SU-DHL-6 (cell line): ENCODE results near the gene CELSR1.
"Not testable (repeated sequence)": the region's sequence is repeated elsewhere in the genome, so short reads cannot be mapped to it uniquely, and the experiment has no call there.

Experiments
- H2AFZ ChIP-seq: fragments of 200-600 bp; sonication (generic); 2 replicates; pipeline ENCODE4 v1.6.1; 2014; ENCODE audit warnings: low read depth, mild to moderate bottlenecking, moderate library complexity, mixed read lengths, antibody characterized with exemption, low read length; ENCODE audit not compliant: severe bottlenecking
- H3F3A ChIP-seq: fragments of 200-600 bp; shearing (Covaris generic); 2 replicates; pipeline ENCODE4 v1.6.0; 2016; ENCODE audit warnings: antibody characterized with exemption, mild to moderate bottlenecking; ENCODE audit not compliant: insufficient read depth
- H3K27ac ChIP-seq: fragments of 200-600 bp; sonication (generic); 2 replicates; pipeline ENCODE4 v1.5.1; 2016; ENCODE audit warnings: low read depth, mild to moderate bottlenecking, low read length, moderate library complexity, mixed read lengths
- H3K27me3 ChIP-seq: fragments of 200-600 bp; sonication (generic), shearing (Covaris generic); 2 replicates; pipeline ENCODE4 v1.6.0; 2014; ENCODE audit warnings: mild to moderate bottlenecking, low read length
- H3K36me3 ChIP-seq: fragments of 200-600 bp; sonication (generic); 2 replicates; pipeline ENCODE4 v1.6.1; 2014; ENCODE audit warnings: mild to moderate bottlenecking, low read length, mixed read lengths
- H3K4me2 ChIP-seq: fragments of 300-600, 200-600 bp; shearing (Covaris generic), sonication (generic); 2 replicates; pipeline ENCODE4 v1.6.0; 2014; ENCODE audit warnings: low read length, low read depth, mild to moderate bottlenecking; ENCODE audit not compliant: poor library complexity, severe bottlenecking
- H3K4me3 ChIP-seq: fragments of 200-600 bp; sonication (generic); 2 replicates; pipeline ENCODE4 v1.5.1; 2014; ENCODE audit warnings: antibody characterized with exemption, low read length, mild to moderate bottlenecking, mixed read lengths; ENCODE audit not compliant: insufficient read depth, poor library complexity, severe bottlenecking
- H3K79me2 ChIP-seq: fragments of 200-600 bp; sonication (generic); 2 replicates; pipeline ENCODE4 v1.6.1; 2014; ENCODE audit warnings: mild to moderate bottlenecking, low read length, moderate library complexity; ENCODE audit not compliant: insufficient read depth
- H3K9ac ChIP-seq: fragments of 200-600 bp; sonication (generic); 2 replicates; pipeline ENCODE4 v1.7.0; 2014; ENCODE audit warnings: mild to moderate bottlenecking, low read length
- H3K9me2 ChIP-seq: fragments of 200-600 bp; sonication (generic); replicated peaks from 2 replicates; pipeline ENCODE4 v1.6.1; 2014; ENCODE audit warnings: low read length; ENCODE audit not compliant: insufficient read depth
- H3K9me3 ChIP-seq: fragments of 200-600 bp; sonication (generic); 2 replicates; pipeline ENCODE4 v1.6.1; 2014; ENCODE audit warnings: low read length, mixed read lengths; ENCODE audit not compliant: insufficient read depth
- H4K20me1 ChIP-seq: fragments of 200-600 bp; sonication (generic); 2 replicates; pipeline ENCODE4 v1.6.1; 2014; ENCODE audit warnings: low read depth, mild to moderate bottlenecking, antibody characterized with exemption, low read length, moderate library complexity, mixed read lengths
- EZH2phosphoT487 ChIP-seq: fragments of 200-600 bp; sonication (generic), shearing (Covaris generic); conservative IDR thresholded peaks from 2 replicates; pipeline ENCODE4 v1.6.1; 2018; ENCODE audit warnings: mild to moderate bottlenecking, antibody characterized with exemption, low read length, moderate library complexity, mixed read lengths
- TF ChIP-seq, protein P1 (sequence below): fragments of 200-600 bp; sonication (generic); IDR thresholded peaks from one replicate; pipeline ENCODE4 v1.5.1; 2017; ENCODE audit warnings: antibody characterized with exemption, mild to moderate bottlenecking, low read length, moderate library complexity; ENCODE audit not compliant: insufficient read depth, poor library complexity, severe bottlenecking

CELSR1 gene

DNA sequence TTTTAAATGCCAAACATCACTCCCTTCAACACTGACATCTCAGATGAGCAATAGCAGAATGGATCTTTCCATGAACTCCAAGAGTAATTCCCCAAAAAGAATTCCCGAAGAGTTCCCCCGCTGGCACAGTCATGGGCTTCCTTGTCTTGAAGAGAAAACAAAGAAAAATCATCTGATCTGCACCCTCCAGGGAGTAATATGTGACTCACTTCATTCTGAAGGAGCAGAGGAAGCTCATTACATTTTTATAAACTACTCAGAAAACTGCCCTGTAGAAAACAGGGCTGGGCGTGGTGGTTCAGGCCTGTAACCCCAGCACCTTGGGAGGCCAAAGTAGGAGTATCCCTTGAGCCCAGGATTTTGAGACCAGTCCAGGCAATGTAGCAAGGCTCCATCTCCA lies 35.7 kb downstream of the CELSR1 start:
- no peaks in the 10 kb centered on the region for H3K9me2 ChIP-seq
- H3K27ac ChIP-seq = no peak overlapping the region
- no peak overlapping the region for H3K4me3 ChIP-seq
- H2AFZ ChIP-seq = no peak overlapping the region
- no peak for TF ChIP-seq EZH2phosphoT487
- TF ChIP-seq, protein P1, sequence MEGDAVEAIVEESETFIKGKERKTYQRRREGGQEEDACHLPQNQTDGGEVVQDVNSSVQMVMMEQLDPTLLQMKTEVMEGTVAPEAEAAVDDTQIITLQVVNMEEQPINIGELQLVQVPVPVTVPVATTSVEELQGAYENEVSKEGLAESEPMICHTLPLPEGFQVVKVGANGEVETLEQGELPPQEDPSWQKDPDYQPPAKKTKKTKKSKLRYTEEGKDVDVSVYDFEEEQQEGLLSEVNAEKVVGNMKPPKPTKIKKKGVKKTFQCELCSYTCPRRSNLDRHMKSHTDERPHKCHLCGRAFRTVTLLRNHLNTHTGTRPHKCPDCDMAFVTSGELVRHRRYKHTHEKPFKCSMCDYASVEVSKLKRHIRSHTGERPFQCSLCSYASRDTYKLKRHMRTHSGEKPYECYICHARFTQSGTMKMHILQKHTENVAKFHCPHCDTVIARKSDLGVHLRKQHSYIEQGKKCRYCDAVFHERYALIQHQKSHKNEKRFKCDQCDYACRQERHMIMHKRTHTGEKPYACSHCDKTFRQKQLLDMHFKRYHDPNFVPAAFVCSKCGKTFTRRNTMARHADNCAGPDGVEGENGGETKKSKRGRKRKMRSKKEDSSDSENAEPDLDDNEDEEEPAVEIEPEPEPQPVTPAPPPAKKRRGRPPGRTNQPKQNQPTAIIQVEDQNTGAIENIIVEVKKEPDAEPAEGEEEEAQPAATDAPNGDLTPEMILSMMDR = no peak
- no peaks in the 10 kb centered on the region for H3K27me3 ChIP-seq
- no peaks in the 10 kb centered on the region for H4K20me1 ChIP-seq
- H3K4me2 ChIP-seq = no peak overlapping the region
- H3F3A ChIP-seq = no peaks in the 10 kb centered on the region
- no peaks in the 10 kb centered on the region for H3K79me2 ChIP-seq
- H3K9ac ChIP-seq = no peak overlapping the region
- no peaks in the 10 kb centered on the region for H3K36me3 ChIP-seq
- H3K9me3 ChIP-seq = no peaks in the 10 kb centered on the region

DNA sequence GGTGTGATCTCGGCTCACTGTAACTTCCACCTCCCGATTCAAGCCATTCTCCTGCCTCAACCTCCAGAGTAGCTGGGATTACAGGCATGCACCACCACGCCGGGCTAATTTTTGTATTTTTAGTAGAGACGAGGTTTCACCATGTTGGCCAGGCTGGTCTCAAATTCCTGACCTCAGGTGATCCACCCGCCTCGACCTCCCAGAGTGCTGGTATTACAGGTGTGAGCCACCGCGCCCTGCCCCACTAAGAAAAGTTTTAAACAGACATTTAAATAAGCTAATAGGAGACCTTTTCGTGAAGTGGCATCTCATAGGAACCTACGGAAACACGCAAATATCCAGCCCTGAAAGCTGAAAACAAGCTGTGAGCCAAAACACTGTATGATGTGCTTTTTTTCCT lies 36.2 kb downstream of the CELSR1 start:
- H2AFZ ChIP-seq, H3K4me2 ChIP-seq, H3K27ac ChIP-seq, H3K9me2 ChIP-seq, H3K9me3 ChIP-seq, H3K36me3 ChIP-seq, H3K9ac ChIP-seq, H3K27me3 ChIP-seq, H3K4me3 ChIP-seq, H3F3A ChIP-seq, H4K20me1 ChIP-seq, H3K79me2 ChIP-seq: not testable (repeated sequence)

DNA sequence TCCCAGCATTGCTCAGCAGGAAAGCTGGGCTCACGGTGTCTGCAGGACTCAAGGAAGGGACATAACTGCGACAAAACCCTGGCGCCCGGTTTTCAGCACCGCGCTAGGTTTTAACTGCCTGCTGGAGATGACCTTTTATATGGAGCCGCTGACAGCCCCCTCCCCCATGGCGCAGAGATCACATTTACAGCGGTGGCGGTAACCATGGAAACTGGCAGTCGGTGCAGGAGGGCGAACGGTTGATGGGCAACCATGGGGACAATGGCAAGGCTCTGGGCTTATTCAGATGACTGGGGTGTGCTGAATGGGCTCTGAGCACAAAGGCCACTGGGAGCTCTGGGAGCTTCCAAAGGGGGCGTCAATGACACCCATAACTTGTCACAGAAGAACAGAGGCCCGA lies 37.2 kb downstream of the CELSR1 start:
- H3K4me2 ChIP-seq = no peak overlapping the region
- no peaks in the 10 kb centered on the region for H3F3A ChIP-seq
- no peak for TF ChIP-seq EZH2phosphoT487
- TF ChIP-seq, protein P1 = no peak
- H3K9me3 ChIP-seq = no peaks in the 10 kb centered on the region
- no peaks in the 10 kb centered on the region for H3K27me3 ChIP-seq
- H2AFZ ChIP-seq = no peak overlapping the region
- H3K9ac ChIP-seq = no peak overlapping the region
- no peaks in the 10 kb centered on the region for H4K20me1 ChIP-seq
- H3K27ac ChIP-seq = no peak overlapping the region
- H3K9me2 ChIP-seq = no peaks in the 10 kb centered on the region
- H3K36me3 ChIP-seq = no peaks in the 10 kb centered on the region
- no peak overlapping the region for H3K4me3 ChIP-seq
- no peaks in the 10 kb centered on the region for H3K79me2 ChIP-seq

DNA sequence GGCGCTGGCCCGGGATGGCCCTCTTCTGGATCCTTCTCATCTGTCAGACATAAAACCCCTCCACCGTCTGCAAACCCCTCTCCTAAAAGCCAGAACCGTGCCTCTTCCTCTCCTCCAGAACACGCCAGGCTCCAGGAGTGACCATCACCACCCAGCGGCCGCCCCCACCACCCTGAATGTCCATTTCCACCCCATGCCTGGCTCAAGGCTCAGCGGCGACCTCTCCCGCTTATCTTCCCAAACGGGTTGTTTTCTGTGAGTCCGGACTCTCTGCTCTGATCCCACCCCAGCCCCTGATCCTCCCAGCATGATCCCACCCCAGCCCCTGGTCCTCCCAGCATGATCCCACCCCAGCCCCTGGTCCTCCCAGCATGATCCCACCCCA lies 37.6 kb downstream of the CELSR1 start:
- TF ChIP-seq EZH2phosphoT487 = no peak
- TF ChIP-seq, protein P1 = no peak
- H3K4me3 ChIP-seq = no peak overlapping the region
- H4K20me1 ChIP-seq = no peaks in the 10 kb centered on the region
- no peaks in the 10 kb centered on the region for H3K9me2 ChIP-seq
- H3K9ac ChIP-seq = no peak overlapping the region
- no peaks in the 10 kb centered on the region for H3K36me3 ChIP-seq
- no peaks in the 10 kb centered on the region for H3F3A ChIP-seq
- H3K79me2 ChIP-seq = no peaks in the 10 kb centered on the region
- no peak overlapping the region for H2AFZ ChIP-seq
- no peaks in the 10 kb centered on the region for H3K27me3 ChIP-seq
- no peak overlapping the region for H3K27ac ChIP-seq
- no peak overlapping the region for H3K4me2 ChIP-seq
- H3K9me3 ChIP-seq = no peaks in the 10 kb centered on the region
